HEK293 (cell line): ENCODE results near the gene HPCAL1.

Source experiments
- CTCF ChIA-PET: fragments of 350-600 bp; formaldehyde crosslinking; extraction: SDS; loops from one replicate; lab custom pipeline; 2021; ENCODE audit warnings: antibody characterized with exemption; lab: Yijun Ruan, JAX
- POLR2A ChIA-PET: fragments of 300-600 bp; formaldehyde crosslinking; extraction: SDS; loops from one replicate; lab custom pipeline; 2020; ENCODE audit warnings: antibody characterized with exemption, inconsistent platforms; lab: Yijun Ruan, JAX
- H3K27ac ChIP-seq: fragments of 200-500 bp; sonication (Bioruptor generic); 2 replicates; pipeline ENCODE4 v1.5.1; 2014; ENCODE audit warnings: low read depth, low read length, control low read depth, inconsistent platforms; ENCODE audit errors: extremely low read depth
- H3K36me3 ChIP-seq, 2 experiments: fragments of 200-500 bp in 1 of 2; sonication (Bioruptor generic) in 1 of 2; 1 replicate in 1 of 2; 2 replicates in 1 of 2; pipeline ENCODE4 v1.5.1; 2014 to 2017; ENCODE audit warnings: inconsistent platforms in 2 of 2, low read length in 2 of 2; ENCODE audit not compliant: control insufficient read depth in 2 of 2, insufficient read depth in 1 of 2
- H3K4me1 ChIP-seq: fragments of 200-500 bp; sonication (Bioruptor generic); 2 replicates; pipeline ENCODE4 v1.5.1; 2014; ENCODE audit warnings: mild to moderate bottlenecking, low read length, inconsistent platforms; ENCODE audit not compliant: control insufficient read depth, insufficient read depth
- H3K4me3 ChIP-seq: 2 replicates; pipeline ENCODE4 v1.5.1; 2011; ENCODE audit warnings: low read depth, mild to moderate bottlenecking, control low read depth, low read length, moderate library complexity
- H3K9me3 ChIP-seq: fragments of 200-500 bp; sonication (Bioruptor generic); 2 replicates; pipeline ENCODE4 v1.5.1; 2014; ENCODE audit warnings: low read depth, low read length, inconsistent platforms; ENCODE audit not compliant: control insufficient read depth, insufficient read depth
- EGR2 ChIP-seq: fragments of 450-650 bp; formaldehyde crosslinking; IDR thresholded peaks from 2 replicates; pipeline ENCODE4 v1.5.1; 2016; ENCODE audit warnings: low read depth, missing biosample characterization, missing genetic modification characterization
- KLF16 ChIP-seq: fragments of 450-650 bp; formaldehyde crosslinking; IDR thresholded peaks from 2 replicates; pipeline ENCODE4 v1.5.1; 2017; ENCODE audit warnings: missing biosample characterization, missing genetic modification characterization
- MYNN ChIP-seq: fragments of 450-650 bp; formaldehyde crosslinking; IDR thresholded peaks from 2 replicates; pipeline ENCODE4 v1.5.1; 2016; ENCODE audit warnings: missing biosample characterization, missing genetic modification characterization, borderline replicate concordance
- ZNF121 ChIP-seq: fragments of 450-650 bp; formaldehyde crosslinking; IDR thresholded peaks from 2 replicates; pipeline ENCODE4 v1.5.1; 2016; ENCODE audit warnings: missing biosample characterization, missing genetic modification characterization
- ZNF157 ChIP-seq: fragments of 450-650 bp; formaldehyde crosslinking; IDR thresholded peaks from 2 replicates; pipeline ENCODE4 v1.5.1; 2016; ENCODE audit warnings: missing biosample characterization, missing genetic modification characterization
- ZNF211 ChIP-seq: fragments of 450-650 bp; formaldehyde crosslinking; IDR thresholded peaks from 2 replicates; pipeline ENCODE4 v1.5.1; 2016; ENCODE audit warnings: low read depth, missing biosample characterization, missing genetic modification characterization
- ZNF416 ChIP-seq: fragments of 450-650 bp; formaldehyde crosslinking; IDR thresholded peaks from 2 replicates; pipeline ENCODE4 v1.5.1; 2016; ENCODE audit warnings: missing biosample characterization, missing genetic modification characterization
- ZNF514 ChIP-seq: fragments of 450-650 bp; formaldehyde crosslinking; IDR thresholded peaks from 2 replicates; pipeline ENCODE4 v1.5.1; 2016; ENCODE audit warnings: missing biosample characterization, missing genetic modification characterization
- ZNF658 ChIP-seq: fragments of 450-650 bp; formaldehyde crosslinking; IDR thresholded peaks from 2 replicates; pipeline ENCODE4; 2016; ENCODE audit warnings: missing biosample characterization, missing genetic modification characterization
- ZNF664 ChIP-seq: fragments of 450-650 bp; formaldehyde crosslinking; IDR thresholded peaks from 2 replicates; pipeline ENCODE4 v1.5.1; 2016; ENCODE audit warnings: missing biosample characterization, missing genetic modification characterization
- ZNF792 ChIP-seq: fragments of 450-650 bp; formaldehyde crosslinking; IDR thresholded peaks from 2 replicates; pipeline ENCODE4 v1.5.1; 2016; ENCODE audit warnings: missing biosample characterization, missing genetic modification characterization
- TF ChIP-seq, protein P1 (sequence below): IDR thresholded peaks from 2 replicates; pipeline ENCODE4 v1.6.1; 2011; ENCODE audit warnings: mild to moderate bottlenecking, low read depth, low read length, borderline replicate concordance
- TF ChIP-seq, protein P2 (sequence below): fragments of 450-650 bp; formaldehyde crosslinking; IDR thresholded peaks from 2 replicates; pipeline ENCODE4 v1.5.1; 2016; ENCODE audit warnings: missing biosample characterization, missing genetic modification characterization
- TF ChIP-seq, protein P3 (sequence below): fragments of 450-650 bp; formaldehyde crosslinking; conservative IDR thresholded peaks from 2 replicates; pipeline ENCODE4 v1.5.1; 2016; ENCODE audit warnings: low read depth, missing biosample characterization, missing genetic modification characterization
- TF ChIP-seq, protein P4 (sequence below): fragments of 450-650 bp; formaldehyde crosslinking; IDR thresholded peaks from 2 replicates; pipeline ENCODE4 v1.5.1; 2017; ENCODE audit warnings: missing biosample characterization, missing genetic modification characterization
- TF ChIP-seq, protein P5 (sequence below): fragments of 450-650 bp; formaldehyde crosslinking; IDR thresholded peaks from 2 replicates; pipeline ENCODE4 v1.5.1; 2017; ENCODE audit warnings: missing biosample characterization, missing genetic modification characterization
- TF ChIP-seq, protein P6 (sequence below): fragments of 450-650 bp; formaldehyde crosslinking; IDR thresholded peaks from 2 replicates; pipeline ENCODE4 v1.5.1; 2016; ENCODE audit warnings: missing biosample characterization, missing genetic modification characterization
- TF ChIP-seq, protein P7 (sequence below): fragments of 450-650 bp; formaldehyde crosslinking; IDR thresholded peaks from 2 replicates; pipeline ENCODE4 v1.5.1; 2016; ENCODE audit warnings: missing biosample characterization, missing genetic modification characterization
- TF ChIP-seq, protein P8 (sequence below): fragments of 450-650 bp; formaldehyde crosslinking; conservative IDR thresholded peaks from 2 replicates; pipeline ENCODE4 v1.5.1; 2016; ENCODE audit warnings: low read depth, missing biosample characterization, missing genetic modification characterization

HPCAL1 gene

DNA sequence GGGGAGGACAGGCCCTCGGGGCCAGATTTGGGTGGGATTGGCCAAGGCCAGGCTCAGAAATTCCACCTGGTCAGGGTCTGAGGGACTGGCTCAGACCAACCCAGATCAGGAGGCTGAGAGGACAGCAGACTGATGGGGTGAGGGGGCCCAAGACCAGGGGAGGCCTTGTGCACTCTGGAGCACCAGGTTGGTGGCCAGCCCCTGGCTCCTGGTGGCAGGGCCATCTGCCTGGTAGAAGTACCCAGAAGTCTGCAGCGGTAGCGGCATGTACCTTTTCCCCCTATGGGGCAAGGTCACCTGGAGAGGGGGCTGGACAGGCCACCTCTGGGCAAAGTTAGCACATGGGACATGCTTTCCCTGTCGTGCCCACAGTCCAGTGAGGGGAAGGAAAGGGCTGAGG lies 166.6 kb downstream of the HPCAL1 start:
- POLR2A ChIA-PET: no interaction called here
- no peaks in the 10 kb centered on the region for H3K36me3 ChIP-seq
- CTCF ChIA-PET: no interaction called here
- H3K4me3 ChIP-seq: no peak overlapping the region
- TF ChIP-seq ZNF157 (no peak), MYNN (no peak), EGR2 (tag by site-specific recombination) (no peak), ZNF792 (tag by site-specific recombination) (no peak), ZNF514 (tag by site-specific recombination) (no peak), ZNF416 (tag by site-specific recombination) (no peak), KLF16 (tag by site-specific recombination) (no peak), ZNF211 (tag by site-specific recombination) (no peak), ZNF121 (tag by site-specific recombination) (no peak), ZNF664 (tag by site-specific recombination) (no peak), ZNF658 (tag by site-specific recombination) (no peak)
- TF ChIP-seq, protein P1, sequence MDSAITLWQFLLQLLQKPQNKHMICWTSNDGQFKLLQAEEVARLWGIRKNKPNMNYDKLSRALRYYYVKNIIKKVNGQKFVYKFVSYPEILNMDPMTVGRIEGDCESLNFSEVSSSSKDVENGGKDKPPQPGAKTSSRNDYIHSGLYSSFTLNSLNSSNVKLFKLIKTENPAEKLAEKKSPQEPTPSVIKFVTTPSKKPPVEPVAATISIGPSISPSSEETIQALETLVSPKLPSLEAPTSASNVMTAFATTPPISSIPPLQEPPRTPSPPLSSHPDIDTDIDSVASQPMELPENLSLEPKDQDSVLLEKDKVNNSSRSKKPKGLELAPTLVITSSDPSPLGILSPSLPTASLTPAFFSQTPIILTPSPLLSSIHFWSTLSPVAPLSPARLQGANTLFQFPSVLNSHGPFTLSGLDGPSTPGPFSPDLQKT: no peak
- TF ChIP-seq, protein P2, sequence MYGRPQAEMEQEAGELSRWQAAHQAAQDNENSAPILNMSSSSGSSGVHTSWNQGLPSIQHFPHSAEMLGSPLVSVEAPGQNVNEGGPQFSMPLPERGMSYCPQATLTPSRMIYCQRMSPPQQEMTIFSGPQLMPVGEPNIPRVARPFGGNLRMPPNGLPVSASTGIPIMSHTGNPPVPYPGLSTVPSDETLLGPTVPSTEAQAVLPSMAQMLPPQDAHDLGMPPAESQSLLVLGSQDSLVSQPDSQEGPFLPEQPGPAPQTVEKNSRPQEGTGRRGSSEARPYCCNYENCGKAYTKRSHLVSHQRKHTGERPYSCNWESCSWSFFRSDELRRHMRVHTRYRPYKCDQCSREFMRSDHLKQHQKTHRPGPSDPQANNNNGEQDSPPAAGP (tag by site-specific recombination): no peak
- TF ChIP-seq, protein P3, sequence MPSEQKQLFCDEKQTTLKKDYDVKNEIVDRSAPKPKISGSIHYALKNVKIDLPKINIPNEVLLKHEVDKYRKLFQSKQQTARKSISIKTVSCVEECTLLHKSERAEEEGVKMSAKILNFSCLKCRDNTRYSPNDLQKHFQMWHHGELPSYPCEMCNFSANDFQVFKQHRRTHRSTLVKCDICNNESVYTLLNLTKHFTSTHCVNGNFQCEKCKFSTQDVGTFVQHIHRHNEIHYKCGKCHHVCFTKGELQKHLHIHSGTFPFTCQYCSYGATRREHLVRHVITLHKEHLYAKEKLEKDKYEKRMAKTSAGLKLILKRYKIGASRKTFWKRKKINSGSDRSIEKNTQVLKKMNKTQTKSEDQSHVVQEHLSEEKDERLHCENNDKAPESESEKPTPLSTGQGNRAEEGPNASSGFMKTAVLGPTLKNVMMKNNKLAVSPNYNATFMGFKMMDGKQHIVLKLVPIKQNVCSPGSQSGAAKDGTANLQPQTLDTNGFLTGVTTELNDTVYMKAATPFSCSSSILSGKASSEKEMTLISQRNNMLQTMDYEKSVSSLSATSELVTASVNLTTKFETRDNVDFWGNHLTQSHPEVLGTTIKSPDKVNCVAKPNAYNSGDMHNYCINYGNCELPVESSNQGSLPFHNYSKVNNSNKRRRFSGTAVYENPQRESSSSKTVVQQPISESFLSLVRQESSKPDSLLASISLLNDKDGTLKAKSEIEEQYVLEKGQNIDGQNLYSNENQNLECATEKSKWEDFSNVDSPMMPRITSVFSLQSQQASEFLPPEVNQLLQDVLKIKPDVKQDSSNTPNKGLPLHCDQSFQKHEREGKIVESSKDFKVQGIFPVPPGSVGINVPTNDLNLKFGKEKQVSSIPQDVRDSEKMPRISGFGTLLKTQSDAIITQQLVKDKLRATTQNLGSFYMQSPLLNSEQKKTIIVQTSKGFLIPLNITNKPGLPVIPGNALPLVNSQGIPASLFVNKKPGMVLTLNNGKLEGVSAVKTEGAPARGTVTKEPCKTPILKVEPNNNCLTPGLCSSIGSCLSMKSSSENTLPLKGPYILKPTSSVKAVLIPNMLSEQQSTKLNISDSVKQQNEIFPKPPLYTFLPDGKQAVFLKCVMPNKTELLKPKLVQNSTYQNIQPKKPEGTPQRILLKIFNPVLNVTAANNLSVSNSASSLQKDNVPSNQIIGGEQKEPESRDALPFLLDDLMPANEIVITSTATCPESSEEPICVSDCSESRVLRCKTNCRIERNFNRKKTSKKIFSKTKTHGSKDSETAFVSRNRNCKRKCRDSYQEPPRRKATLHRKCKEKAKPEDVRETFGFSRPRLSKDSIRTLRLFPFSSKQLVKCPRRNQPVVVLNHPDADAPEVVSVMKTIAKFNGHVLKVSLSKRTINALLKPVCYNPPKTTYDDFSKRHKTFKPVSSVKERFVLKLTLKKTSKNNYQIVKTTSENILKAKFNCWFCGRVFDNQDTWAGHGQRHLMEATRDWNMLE: no peak
- TF ChIP-seq, protein P4, sequence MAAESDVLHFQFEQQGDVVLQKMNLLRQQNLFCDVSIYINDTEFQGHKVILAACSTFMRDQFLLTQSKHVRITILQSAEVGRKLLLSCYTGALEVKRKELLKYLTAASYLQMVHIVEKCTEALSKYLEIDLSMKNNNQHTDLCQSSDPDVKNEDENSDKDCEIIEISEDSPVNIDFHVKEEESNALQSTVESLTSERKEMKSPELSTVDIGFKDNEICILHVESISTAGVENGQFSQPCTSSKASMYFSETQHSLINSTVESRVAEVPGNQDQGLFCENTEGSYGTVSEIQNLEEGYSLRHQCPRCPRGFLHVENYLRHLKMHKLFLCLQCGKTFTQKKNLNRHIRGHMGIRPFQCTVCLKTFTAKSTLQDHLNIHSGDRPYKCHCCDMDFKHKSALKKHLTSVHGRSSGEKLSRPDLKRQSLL (tag by site-specific recombination): no peak
- TF ChIP-seq, protein P5, sequence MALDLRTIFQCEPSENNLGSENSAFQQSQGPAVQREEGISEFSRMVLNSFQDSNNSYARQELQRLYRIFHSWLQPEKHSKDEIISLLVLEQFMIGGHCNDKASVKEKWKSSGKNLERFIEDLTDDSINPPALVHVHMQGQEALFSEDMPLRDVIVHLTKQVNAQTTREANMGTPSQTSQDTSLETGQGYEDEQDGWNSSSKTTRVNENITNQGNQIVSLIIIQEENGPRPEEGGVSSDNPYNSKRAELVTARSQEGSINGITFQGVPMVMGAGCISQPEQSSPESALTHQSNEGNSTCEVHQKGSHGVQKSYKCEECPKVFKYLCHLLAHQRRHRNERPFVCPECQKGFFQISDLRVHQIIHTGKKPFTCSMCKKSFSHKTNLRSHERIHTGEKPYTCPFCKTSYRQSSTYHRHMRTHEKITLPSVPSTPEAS (tag by site-specific recombination): no peak
- TF ChIP-seq, protein P6, sequence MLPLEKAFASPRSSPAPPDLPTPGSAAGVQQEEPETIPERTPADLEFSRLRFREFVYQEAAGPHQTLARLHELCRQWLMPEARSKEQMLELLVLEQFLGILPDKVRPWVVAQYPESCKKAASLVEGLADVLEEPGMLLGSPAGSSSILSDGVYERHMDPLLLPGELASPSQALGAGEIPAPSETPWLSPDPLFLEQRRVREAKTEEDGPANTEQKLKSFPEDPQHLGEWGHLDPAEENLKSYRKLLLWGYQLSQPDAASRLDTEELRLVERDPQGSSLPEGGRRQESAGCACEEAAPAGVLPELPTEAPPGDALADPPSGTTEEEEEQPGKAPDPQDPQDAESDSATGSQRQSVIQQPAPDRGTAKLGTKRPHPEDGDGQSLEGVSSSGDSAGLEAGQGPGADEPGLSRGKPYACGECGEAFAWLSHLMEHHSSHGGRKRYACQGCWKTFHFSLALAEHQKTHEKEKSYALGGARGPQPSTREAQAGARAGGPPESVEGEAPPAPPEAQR (tag by site-specific recombination): no peak
- TF ChIP-seq, protein P7, sequence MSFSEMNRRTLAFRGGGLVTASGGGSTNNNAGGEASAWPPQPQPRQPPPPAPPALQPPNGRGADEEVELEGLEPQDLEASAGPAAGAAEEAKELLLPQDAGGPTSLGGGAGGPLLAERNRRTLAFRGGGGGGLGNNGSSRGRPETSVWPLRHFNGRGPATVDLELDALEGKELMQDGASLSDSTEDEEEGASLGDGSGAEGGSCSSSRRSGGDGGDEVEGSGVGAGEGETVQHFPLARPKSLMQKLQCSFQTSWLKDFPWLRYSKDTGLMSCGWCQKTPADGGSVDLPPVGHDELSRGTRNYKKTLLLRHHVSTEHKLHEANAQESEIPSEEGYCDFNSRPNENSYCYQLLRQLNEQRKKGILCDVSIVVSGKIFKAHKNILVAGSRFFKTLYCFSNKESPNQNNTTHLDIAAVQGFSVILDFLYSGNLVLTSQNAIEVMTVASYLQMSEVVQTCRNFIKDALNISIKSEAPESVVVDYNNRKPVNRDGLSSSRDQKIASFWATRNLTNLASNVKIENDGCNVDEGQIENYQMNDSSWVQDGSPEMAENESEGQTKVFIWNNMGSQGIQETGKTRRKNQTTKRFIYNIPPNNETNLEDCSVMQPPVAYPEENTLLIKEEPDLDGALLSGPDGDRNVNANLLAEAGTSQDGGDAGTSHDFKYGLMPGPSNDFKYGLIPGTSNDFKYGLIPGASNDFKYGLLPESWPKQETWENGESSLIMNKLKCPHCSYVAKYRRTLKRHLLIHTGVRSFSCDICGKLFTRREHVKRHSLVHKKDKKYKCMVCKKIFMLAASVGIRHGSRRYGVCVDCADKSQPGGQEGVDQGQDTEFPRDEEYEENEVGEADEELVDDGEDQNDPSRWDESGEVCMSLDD (tag by site-specific recombination): no peak
- TF ChIP-seq, protein P8, sequence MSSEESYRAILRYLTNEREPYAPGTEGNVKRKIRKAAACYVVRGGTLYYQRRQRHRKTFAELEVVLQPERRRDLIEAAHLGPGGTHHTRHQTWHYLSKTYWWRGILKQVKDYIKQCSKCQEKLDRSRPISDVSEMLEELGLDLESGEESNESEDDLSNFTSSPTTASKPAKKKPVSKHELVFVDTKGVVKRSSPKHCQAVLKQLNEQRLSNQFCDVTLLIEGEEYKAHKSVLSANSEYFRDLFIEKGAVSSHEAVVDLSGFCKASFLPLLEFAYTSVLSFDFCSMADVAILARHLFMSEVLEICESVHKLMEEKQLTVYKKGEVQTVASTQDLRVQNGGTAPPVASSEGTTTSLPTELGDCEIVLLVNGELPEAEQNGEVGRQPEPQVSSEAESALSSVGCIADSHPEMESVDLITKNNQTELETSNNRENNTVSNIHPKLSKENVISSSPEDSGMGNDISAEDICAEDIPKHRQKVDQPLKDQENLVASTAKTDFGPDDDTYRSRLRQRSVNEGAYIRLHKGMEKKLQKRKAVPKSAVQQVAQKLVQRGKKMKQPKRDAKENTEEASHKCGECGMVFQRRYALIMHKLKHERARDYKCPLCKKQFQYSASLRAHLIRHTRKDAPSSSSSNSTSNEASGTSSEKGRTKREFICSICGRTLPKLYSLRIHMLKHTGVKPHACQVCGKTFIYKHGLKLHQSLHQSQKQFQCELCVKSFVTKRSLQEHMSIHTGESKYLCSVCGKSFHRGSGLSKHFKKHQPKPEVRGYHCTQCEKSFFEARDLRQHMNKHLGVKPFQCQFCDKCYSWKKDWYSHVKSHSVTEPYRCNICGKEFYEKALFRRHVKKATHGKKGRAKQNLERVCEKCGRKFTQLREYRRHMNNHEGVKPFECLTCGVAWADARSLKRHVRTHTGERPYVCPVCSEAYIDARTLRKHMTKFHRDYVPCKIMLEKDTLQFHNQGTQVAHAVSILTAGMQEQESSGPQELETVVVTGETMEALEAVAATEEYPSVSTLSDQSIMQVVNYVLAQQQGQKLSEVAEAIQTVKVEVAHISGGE: no peak
- H3K9me3 ChIP-seq: no peaks in the 10 kb centered on the region
- no peak overlapping the region for H3K27ac ChIP-seq
- H3K4me1 ChIP-seq: no peaks in the 10 kb centered on the region
